HepG2 (cell line): ENCODE data around the gene RBSN. TPM values are rescaled to one million over a fixed set of nuclear protein-coding genes. Genes with fewer than 3 reads are reported as not detected.

ENCODE experiments used
- ATAC-seq: fragments of 200-7000 bp; cut with Tn5 transposase; 3 replicates; pipeline ENCODE4 v1.9.1; 2020; ENCODE audit warnings: mild to moderate bottlenecking, moderate library complexity
- BruUV-seq: library from RNA; stranded (reverse); fragments of 400-500 nt; replicated peaks from 2 replicates; lab custom pipeline; 2021; lab: Mats Ljungman, UMichigan
- CTCF ChIA-PET: fragments of 300-600 bp; formaldehyde crosslinking; extraction: SDS; loops from one replicate; lab custom pipeline; 2021; ENCODE audit warnings: low total read pairs, inconsistent platforms, low intra/inter-chr PET ratio; lab: Yijun Ruan, JAX
- POLR2A ChIA-PET: fragments of 350-600 bp; sonication (Branson Sonifier 250); formaldehyde crosslinking; loops from one replicate; lab custom pipeline; 2020; ENCODE audit warnings: antibody characterized with exemption, inconsistent platforms; lab: Yijun Ruan, JAX
- DNase-seq: peaks from one replicate; pipeline ENCODE4 v3.0.0-alpha.2; 2015; ENCODE audit warnings: low spot score
- FAIRE-seq: peaks from 3 replicates; lab custom pipeline; 2011; peaks lifted over from hg19 to GRCh38; lab: Jason Lieb, UNC
- H2AFZ ChIP-seq: one replicate; pipeline ENCODE4 v1.6.1; 2011; ENCODE audit warnings: low read length, inconsistent platforms
- H3K27ac ChIP-seq: fragments of 300-600 bp; 3 replicates; pipeline ENCODE4 v1.8.0; 2011; ENCODE audit warnings: mixed run types, mild to moderate bottlenecking, mixed read lengths, low read length, inconsistent platforms; ENCODE audit not compliant: insufficient read depth; ENCODE audit errors: extremely low read length
- H3K27me3 ChIP-seq, 2 experiments: fragments of 200-600 bp in 1 of 2; 2 replicates in 1 of 2; 3 replicates in 1 of 2; pipeline versions ENCODE4 v1.6.0 to v1.8.0; 2011; ENCODE audit warnings: low read length in 2 of 2, mild to moderate bottlenecking in 2 of 2, moderate library complexity in 2 of 2, inconsistent platforms in 1 of 2; ENCODE audit not compliant: insufficient read depth in 2 of 2, control insufficient read depth in 1 of 2
- H3K36me3 ChIP-seq, 2 experiments: fragments of 200-600 bp in 1 of 2; replicated peaks in 1 of 2; 2 replicates in 1 of 2; 3 replicates in 1 of 2; pipeline versions ENCODE4 v1.5.1 to v1.8.0; 2011; ENCODE audit warnings: low read length in 2 of 2, inconsistent platforms in 1 of 2; ENCODE audit not compliant: insufficient read depth in 2 of 2, control insufficient read depth in 1 of 2
- H3K4me1 ChIP-seq: 2 replicates; pipeline ENCODE4 v1.5.1; 2012; ENCODE audit warnings: low read length, inconsistent platforms; ENCODE audit not compliant: insufficient read depth
- H3K4me2 ChIP-seq: 2 replicates; pipeline ENCODE4 v1.6.0; 2011; ENCODE audit warnings: low read depth, low read length, inconsistent platforms
- H3K4me3 ChIP-seq, 3 experiments: fragments of 200-600 bp in 1 of 3; sonication (generic), shearing (Covaris generic) in 1 of 3; replicated peaks in 1 of 3; 2 replicates each; pipeline ENCODE4 v1.5.1; 2011 to 2016; ENCODE audit warnings: low read length in 3 of 3, inconsistent platforms in 2 of 3, low read depth in 2 of 3, mild to moderate bottlenecking in 2 of 3, control low read depth in 1 of 3, mixed read lengths in 1 of 3; ENCODE audit not compliant: insufficient read depth in 1 of 3
- H3K79me2 ChIP-seq: one replicate; pipeline ENCODE4 v1.6.1; 2011; ENCODE audit warnings: low read length, inconsistent platforms; ENCODE audit not compliant: insufficient read depth
- H3K9ac ChIP-seq: 2 replicates; pipeline ENCODE4 v1.6.0; 2011; ENCODE audit warnings: mild to moderate bottlenecking, low read depth, low read length, inconsistent platforms; ENCODE audit not compliant: insufficient read depth
- H3K9me3 ChIP-seq: 2 replicates; pipeline ENCODE4 v1.5.1; 2012; ENCODE audit warnings: mild to moderate bottlenecking, low read length
- H4K20me1 ChIP-seq: 2 replicates; pipeline ENCODE4 v1.6.0; 2011; ENCODE audit warnings: inconsistent platforms, mild to moderate bottlenecking, low read length, moderate library complexity; ENCODE audit not compliant: insufficient read depth
- HNRNPL ChIP-seq: fragments of 200-400 bp; formaldehyde crosslinking; IDR thresholded peaks from 2 replicates; pipeline ENCODE4 v1.6.1; 2017; ENCODE audit warnings: mild to moderate bottlenecking, low read depth, low read length
- NBN ChIP-seq: fragments of 450-650 bp; conservative IDR thresholded peaks from 2 replicates; pipeline ENCODE4 v1.6.1; 2017
- NFIB ChIP-seq: sonication (generic); formaldehyde crosslinking; IDR thresholded peaks from 2 replicates; pipeline ENCODE4 v1.9.0; 2021; ENCODE audit warnings: missing genetic modification reagents, mild to moderate bottlenecking, borderline replicate concordance
- SP140L ChIP-seq: sonication (generic); formaldehyde crosslinking; IDR thresholded peaks from 2 replicates; pipeline ENCODE4 v1.4.0; 2020; ENCODE audit warnings: missing genetic modification reagents, borderline replicate concordance
- SRSF1 ChIP-seq: fragments of 200-400 bp; formaldehyde crosslinking; optimal IDR thresholded peaks from 2 replicates; pipeline ENCODE3; 2017; ENCODE audit warnings: mild to moderate bottlenecking, low read depth, low read length, moderate library complexity
- ZMYM3 ChIP-seq: sonication (generic); formaldehyde crosslinking; IDR thresholded peaks from 2 replicates; pipeline ENCODE4 v1.5.1; 2020; ENCODE audit warnings: mild to moderate bottlenecking, missing genetic modification reagents
- WGBS: methylation state at CpG from one replicate; pipeline ENCODE4 v1.1.6; 2017; ENCODE audit warnings: low lambda C conversion rate; 5-methylcytosine and 5-hydroxymethylcytosine counted together
- in situ Hi-C: cut with HindIII; loops from 2 replicates; pipeline ENCODE4 v1.10.0; 2017; ENCODE audit warnings: low pct_unique_long_range_greater_than_20kb; ENCODE audit not compliant: extremely low pct_ligation_motif_present
- intact Hi-C: fragments of 100-400 bp; cut with micrococcal nuclease; formaldehyde crosslinking; loops from one replicate; pipeline ENCODE4 v1.10.0; 2022; ENCODE audit not compliant: unreplicated experiment
- polyA plus RNA-seq, 8 experiments: library from polyadenylated mRNA; depleted of rRNA in 3 of 8; stranded (reverse) in 7 of 8; unstranded in 1 of 8; fragments of >200 nt; fragmentation: Illumina TruSeq in 4 of 8; extraction: Trizol in 4 of 8; gene quantifications; 2 replicates each; pipeline versions ENCODE4 v1.2.1 to v1.2.3, GENCODE V29; 2011 to 2016; ENCODE audit warnings: low read depth in 4 of 8, missing spikeins in 1 of 8, mixed read lengths in 1 of 8; ENCODE audit not compliant: insufficient read depth in 1 of 8
- total RNA-seq, 5 experiments: library from RNA; depleted of rRNA; stranded (reverse); fragments of >200 nt; fragmentation: Illumina TruSeq; extraction: Trizol; gene quantifications; 2 replicates each; pipeline ENCODE4 v1.2.3, GENCODE V29; 2016; ENCODE audit warnings: low read depth in 1 of 5
- TF ChIP-seq, protein P1 (sequence below): IDR thresholded peaks from 2 replicates; pipeline ENCODE4 v1.6.1; 2016; ENCODE audit warnings: control low read depth

RBSN gene
- total and polyA plus RNA-seq, 2 of the 13 experiments (the other 11 are each of a cell fraction or from before 2014, with no cell fraction given) = 7.9 to 11.8 TPM

DNA sequence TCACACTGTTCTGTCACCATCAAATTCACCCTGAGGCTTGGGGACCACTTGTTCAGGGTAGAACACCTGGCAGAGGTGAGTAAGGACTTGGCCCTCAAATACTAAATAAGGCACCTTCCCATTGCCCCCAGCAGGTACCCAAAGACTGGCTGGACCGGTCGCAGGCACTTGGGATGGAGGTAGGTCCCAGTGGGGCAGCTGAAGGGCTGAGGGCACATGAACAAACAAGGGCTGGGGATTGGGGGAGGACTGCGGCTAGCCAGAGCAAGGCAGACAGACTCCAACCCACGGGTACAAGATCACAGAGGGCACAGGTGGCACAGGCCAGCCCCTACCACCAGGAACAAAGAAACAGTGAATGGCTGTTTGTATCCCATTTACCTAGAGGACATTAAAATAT is 35.7 kb downstream of the RBSN start:
- ChIA-PET CTCF (no interaction called here), POLR2A (interaction anchor here (2.3 kb wide), 1 partner anchor 36 kb away, joined by 14 read pairs; the partner anchor contains the start of gene RBSN)

GRCh38 chr3:15060029-15060428 is 38.9 kb downstream of the RBSN start:
- BruUV-seq = no TSS peak
- Histone ChIP-seq H2AFZ (no peak overlapping the region), H3K27ac (no peak overlapping the region), H3K4me3 (no peak overlapping the region)
- CTCF ChIA-PET = no interaction called here
- TF ChIP-seq ZMYM3 (CRISPR knock-in tag) = 0 out of 2 replicates have a peak, but pooled peaks have one; percentile 42
- no peak for TF ChIP-seq SRSF1
- no peak for TF ChIP-seq SP140L (CRISPR knock-in tag)
- no peak for TF ChIP-seq NFIB
- TF ChIP-seq, all 625 proteins: peak for 1
- Histone ChIP-seq H3K9ac (no peak overlapping the region), H3K4me2 (no peak overlapping the region), H3K9me3 (no peaks in the 10 kb centered on the region), H3K79me2 (peaks cover 66% of the 10 kb centered on the region), H4K20me1 (peaks cover 26% of the 10 kb centered on the region), H3K27me3 (no peaks in the 10 kb centered on the region; a peak in 1 of 5 replicates), H3K36me3 (peaks cover 14 to 46% of the 10 kb centered on the region in 2 experiments), H3K4me1 (peaks cover 19% of the 10 kb centered on the region)
- intact Hi-C loops (no loop called here), in situ Hi-C loops (no loop called here)
- FAIRE-seq (no peak), DNase-seq (no peak), ATAC-seq (no peak)
- POLR2A ChIA-PET = no interaction called here
- WGBS = 92% methylated on average over 3 of the region's 3 CpGs

More for the DNA sequence above, 35.7 kb downstream of the RBSN start:
- Histone ChIP-seq H3K79me2 (peaks cover 41% of the 10 kb centered on the region), H3K27me3 (no peaks in the 10 kb centered on the region; a peak in 1 of 5 replicates), H3K4me2 (peak overlapping the region; percentile 87), H3K36me3 (peaks cover 2 to 19% of the 10 kb centered on the region in 2 experiments; a peak in 4 of 5 replicates), H3K27ac (peak overlapping the region; percentile 77), H4K20me1 (peaks cover 20% of the 10 kb centered on the region), H3K9ac (peak overlapping the region; percentile 97), H3K4me1 (peaks cover 25% of the 10 kb centered on the region), H3K4me3 (peak overlapping the region; percentile 84 to 88 (median 87)), H3K9me3 (no peaks in the 10 kb centered on the region)
- peak; percentile 6 for ATAC-seq
- WGBS = 55% methylated on average over 4 of the region's 4 CpGs
- TF ChIP-seq HNRNPL = peak; percentile 74; the same call in 1 of the 2 replicates
- no peak for TF ChIP-seq NBN
- TF ChIP-seq, protein P1, sequence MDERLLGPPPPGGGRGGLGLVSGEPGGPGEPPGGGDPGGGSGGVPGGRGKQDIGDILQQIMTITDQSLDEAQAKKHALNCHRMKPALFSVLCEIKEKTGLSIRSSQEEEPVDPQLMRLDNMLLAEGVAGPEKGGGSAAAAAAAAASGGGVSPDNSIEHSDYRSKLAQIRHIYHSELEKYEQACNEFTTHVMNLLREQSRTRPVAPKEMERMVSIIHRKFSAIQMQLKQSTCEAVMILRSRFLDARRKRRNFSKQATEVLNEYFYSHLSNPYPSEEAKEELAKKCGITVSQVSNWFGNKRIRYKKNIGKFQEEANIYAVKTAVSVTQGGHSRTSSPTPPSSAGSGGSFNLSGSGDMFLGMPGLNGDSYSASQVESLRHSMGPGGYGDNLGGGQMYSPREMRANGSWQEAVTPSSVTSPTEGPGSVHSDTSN (CRISPR knock-in tag) = no peak
- TF ChIP-seq, all 625 proteins: peak for 1
- FAIRE-seq = no peak
- H2AFZ ChIP-seq = no peak overlapping the region
- in situ Hi-C loops (no loop called here), intact Hi-C loops (no loop called here)
- BruUV-seq = no TSS peak
- no peak for DNase-seq
